ENCODE measurements around the gene UBE2R2.
"Not testable (repeated sequence)": the region's sequence is repeated elsewhere in the genome, so short reads cannot be mapped to it uniquely, and the experiment has no call there.

The UBE2R2 gene

DNA sequence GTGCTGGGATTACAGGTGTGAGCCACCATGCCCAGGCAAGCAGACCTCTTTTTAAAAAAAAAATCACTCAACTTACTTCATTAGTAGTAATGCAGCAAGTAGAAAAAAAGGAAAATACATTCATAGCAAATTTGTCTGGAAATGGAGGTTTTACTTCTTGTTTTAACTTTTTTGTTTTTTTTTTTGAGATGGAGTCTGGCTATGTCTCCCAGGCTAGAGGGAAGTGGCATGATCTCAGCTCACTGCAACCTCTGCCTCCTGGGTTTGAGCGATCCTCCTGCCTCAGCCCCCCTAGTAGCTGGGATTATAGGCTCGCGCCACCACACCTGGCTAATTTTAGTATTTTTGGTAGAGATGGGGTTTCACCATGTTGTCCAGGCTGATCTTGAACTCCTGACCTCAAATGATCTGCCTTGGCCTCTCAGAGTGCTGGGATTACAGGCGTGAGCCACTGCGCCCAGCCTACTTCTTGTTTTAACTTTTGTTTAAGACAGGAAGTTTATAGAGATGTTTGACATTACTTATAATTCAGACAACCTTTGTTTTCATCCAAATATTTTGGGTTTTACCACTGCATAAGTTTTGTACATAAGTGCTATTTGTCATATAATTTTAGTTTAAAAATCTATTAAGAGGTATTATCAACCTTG is 26.5 kb downstream of the UBE2R2 start:
- DNase-seq, result no peak

GRCh38 chr9:33846231-33846630 is 29.3 kb downstream of the UBE2R2 start:
- DNase-seq, result no peak

DNA sequence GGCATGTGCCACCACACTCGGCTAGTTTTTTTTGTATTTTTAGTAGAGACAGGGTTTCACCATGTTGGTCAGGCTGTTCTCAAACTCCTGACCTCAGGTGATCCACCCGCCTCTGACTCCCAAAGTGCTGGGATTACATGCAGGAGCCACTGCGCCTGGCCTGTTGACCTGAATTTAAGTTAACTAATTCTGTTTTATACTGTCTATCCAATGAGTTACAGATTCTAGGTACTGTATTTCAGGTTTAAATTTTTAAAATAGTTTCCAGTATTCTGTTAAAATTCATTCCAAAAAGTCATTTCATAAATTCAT is 30.9 kb downstream of the UBE2R2 start:
- DNase-seq, result not testable (repeated sequence)

- no peak for DNase-seq
These were observed 33.3 kb downstream of the UBE2R2 start for GRCh38 chr9:33850267-33850629.

GRCh38 chr9:33850677-33851076 is 33.7 kb downstream of the UBE2R2 start:
- no peak for DNase-seq

- no peak for DNase-seq
These were observed 34.3 kb downstream of the UBE2R2 start for GRCh38 chr9:33851301-33851700.

- peak; percentile 44 for DNase-seq
These were observed 35.4 kb downstream of the UBE2R2 start for GRCh38 chr9:33852216-33852826.

DNA sequence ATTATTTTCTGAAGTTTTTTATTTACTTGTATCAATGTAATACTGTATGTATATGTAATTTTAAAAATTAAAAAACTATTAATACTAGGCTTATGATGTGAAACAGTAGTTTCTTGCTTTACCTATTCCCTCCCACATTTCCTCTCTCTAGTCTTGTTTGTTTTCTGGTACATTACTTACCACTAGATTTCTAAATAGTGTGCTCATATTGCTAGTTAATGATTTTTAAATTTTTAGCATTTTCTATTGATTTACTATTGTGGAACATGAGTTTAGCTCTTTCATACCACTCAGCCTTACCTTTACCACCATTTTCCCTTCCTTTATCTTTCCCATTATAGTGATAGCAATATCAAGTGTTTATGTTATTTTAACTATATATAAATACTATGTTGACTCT is 39.3 kb downstream of the UBE2R2 start:
- DNase-seq, result no peak

DNA sequence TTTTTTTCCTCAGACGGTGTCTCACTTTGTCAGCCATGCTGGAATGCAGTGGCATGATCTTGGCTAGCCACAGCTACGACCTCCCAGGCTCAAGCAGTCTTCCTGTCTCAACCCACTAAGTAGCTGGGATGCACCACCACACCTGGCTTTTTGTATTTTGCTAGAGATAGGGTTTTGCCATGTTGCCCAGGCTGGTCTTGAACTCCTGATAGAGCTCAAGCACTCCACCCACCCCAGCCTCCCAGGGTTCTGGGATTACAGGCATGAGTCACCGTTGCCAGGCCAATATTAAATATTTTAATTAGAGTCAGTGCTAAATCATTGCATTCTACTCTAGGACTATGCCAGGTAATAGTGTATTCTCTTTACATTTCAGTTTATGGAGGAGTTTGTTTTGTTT is 41.5 kb downstream of the UBE2R2 start:
- no peak for DNase-seq

- no peak for DNase-seq
These were observed 43.4 kb downstream of the UBE2R2 start for GRCh38 chr9:33860200-33860871.

DNA sequence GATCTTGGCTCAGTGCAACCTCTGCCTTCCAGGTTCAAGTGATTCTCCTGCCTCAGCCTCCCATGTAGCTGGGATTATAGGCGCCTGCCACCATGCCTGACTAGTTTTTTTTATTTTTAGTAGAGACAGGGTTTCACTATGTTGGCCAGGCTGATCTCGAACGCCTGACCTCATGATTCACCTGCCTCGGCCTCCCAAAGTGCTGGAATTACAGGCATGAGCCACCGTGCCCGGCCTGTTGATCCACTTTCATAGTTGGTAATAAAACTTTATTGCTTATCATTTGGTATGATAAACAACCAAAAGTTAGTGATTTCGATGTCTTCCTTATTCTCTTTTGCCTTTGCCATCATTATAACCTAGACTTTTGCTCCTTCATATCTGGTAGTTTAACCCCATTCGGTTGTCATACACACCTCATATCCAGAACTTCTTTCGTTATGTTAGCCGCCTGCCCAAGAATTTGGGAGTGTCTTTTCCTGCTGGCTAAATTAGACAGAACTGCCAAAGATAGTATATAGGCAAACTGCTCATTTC is 45.0 kb downstream of the UBE2R2 start:
- DNase-seq, result no peak

DNA sequence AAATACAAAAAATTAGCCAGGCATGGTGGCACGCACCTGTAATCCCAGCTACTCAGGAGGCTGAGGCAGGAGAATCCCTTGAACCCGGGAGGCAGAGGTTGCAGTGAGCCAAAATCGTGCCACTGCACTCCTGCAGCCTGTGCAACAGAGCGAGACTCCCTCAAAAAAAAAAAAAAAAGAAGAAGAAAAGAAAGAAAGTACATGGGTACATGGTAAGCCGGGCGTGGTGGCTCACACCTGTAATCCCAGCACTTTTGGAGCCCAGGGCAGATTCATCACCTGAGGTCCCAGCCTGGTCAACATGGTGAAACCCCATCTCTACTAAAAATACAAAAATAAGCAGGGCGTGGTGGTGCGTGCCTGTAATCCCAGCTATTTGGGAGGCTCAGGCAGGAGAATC is 46.1 kb downstream of the UBE2R2 start:
- DNase-seq, result not testable (repeated sequence)

- DNase-seq, result no peak
These were observed 50.9 kb downstream of the UBE2R2 start for GRCh38 chr9:33867747-33868439.

GRCh38 chr9:33868440-33868973 is 51.5 kb downstream of the UBE2R2 start:
- no peak for DNase-seq

GRCh38 chr9:33869243-33869642 is 52.3 kb downstream of the UBE2R2 start:
- not testable (repeated sequence) for DNase-seq

- DNase-seq, result no peak
These were observed 60.9 kb downstream of the UBE2R2 start for GRCh38 chr9:33877727-33878489.

GRCh38 chr9:33878691-33879366 is 61.9 kb downstream of the UBE2R2 start:
- no peak for DNase-seq

GRCh38 chr9:33880211-33881089 is 63.5 kb downstream of the UBE2R2 start:
- DNase-seq, result peak; percentile 13

GRCh38 chr9:33881635-33882034 is 64.7 kb downstream of the UBE2R2 start:
- no peak for DNase-seq

DNA sequence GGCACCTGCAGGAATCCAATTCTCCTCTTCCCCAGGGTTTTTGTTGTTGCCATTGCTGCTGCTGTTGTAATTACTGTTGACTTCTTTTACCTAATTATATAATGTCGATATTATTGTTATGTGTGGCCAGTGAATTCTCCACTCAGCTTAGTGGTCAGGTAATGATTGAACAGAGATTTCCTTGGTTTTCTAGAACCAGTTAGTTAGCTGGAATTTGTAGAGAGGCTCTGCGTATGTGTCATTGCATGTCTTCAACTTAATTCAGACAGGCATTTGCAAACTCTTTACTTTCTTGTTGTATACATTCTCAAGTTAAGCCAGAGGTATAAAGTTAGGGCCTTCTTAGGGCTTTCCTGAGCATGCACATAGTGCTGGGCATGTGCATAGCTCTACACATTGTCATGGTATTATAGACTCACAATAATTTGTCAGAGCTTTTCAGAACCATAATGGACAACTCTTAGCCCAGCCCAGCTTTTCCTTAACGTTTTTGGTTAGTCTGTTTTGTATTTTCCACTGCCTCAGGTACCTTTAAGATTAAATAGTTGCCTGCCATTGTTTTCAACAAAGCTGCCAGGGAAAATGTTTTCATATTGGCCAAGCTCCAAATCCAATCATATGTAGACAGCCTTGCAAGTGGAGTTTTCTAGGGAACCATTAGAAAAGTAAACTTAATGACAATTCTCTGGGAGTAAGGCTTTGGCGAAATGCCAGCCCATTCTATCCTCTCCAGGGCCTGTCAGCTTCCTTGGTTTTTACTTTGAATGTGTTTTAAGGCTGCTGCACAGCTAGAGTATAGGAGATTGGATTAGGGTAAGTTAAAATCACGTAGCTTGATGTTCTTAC is 68.1 kb downstream of the UBE2R2 start:
- DNase-seq, result no peak

All from activated CD4-positive, alpha-beta T cell treated with anti-CD3 and anti-CD28 coated beads for 48 hours (primary cell).